ENCODE results near the gene RHOXF2B.

RHOXF2B gene

DNA sequence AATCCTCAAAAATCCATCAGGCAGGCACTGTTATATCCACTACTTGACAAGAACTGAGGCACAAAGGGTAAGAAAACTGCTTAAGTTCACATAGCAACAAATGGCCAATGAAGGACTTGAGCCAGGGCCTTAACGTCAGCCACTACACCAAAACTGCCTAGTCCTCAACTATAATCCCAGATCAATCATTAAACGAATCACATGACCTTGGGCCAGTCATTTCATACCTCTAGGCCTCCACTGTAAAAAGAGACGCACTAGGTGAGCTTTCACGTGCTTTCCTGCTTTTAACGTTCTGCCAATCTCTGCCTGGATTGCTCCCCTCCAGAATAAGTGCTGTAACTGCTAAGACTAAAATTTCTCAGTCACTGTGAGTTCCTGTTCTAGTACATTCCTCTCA lies 54.7 kb downstream of the RHOXF2B start:
- H2BK5ac ChIP-seq (ENCODE audit: low read length), result no peak overlapping the region
- H3K4me2 ChIP-seq (ENCODE audit: insufficient read depth, low read length, poor library complexity, severe bottlenecking), result no peak overlapping the region
- no peak overlapping the region for H2AK5ac ChIP-seq (ENCODE audit: low read depth, low read length)
- H3K27me3 ChIP-seq (ENCODE audit: control insufficient read depth in 3 of 3, insufficient read depth in 3 of 3, low read depth in 1 of 3, low read length in 3 of 3), result peaks cover 0 to 21% (median 3%) of the 10 kb centered on the region in 3 experiments
- no peak overlapping the region for H2AFZ ChIP-seq (ENCODE audit: low read length)
- no peak overlapping the region for H2BK12ac ChIP-seq (ENCODE audit: low read length)
- no peak overlapping the region for H4K91ac ChIP-seq (ENCODE audit: low read depth, low read length, poor library complexity)
- H3K14ac ChIP-seq (ENCODE audit: low read length), result no peak overlapping the region
- no peak for DNase-seq (ENCODE audit: low spot score)
- no peaks in the 10 kb centered on the region for H3K4me1 ChIP-seq (ENCODE audit: control insufficient read depth in 2 of 2, insufficient read depth in 1 of 2, low read depth in 1 of 2, low read length in 2 of 2)
- no peaks in the 10 kb centered on the region for H3K79me1 ChIP-seq (ENCODE audit: low read depth, low read length)
- no peak overlapping the region for H3K4ac ChIP-seq (ENCODE audit: low read length)
- no CpG with 5 or more reads among the region's 5 CpGs for WGBS, 2 donors (ENCODE audit: extremely low coverage in 2 of 2, insufficient read length in 2 of 2, insufficient replicate concordance in 1 of 2)
- no peak overlapping the region for H3K9ac ChIP-seq (ENCODE audit: low read depth, low read length, poor library complexity)
- no peak overlapping the region for H4K8ac ChIP-seq (ENCODE audit: low read depth, low read length)
- no peak overlapping the region for H3K23ac ChIP-seq (ENCODE audit: low read depth, low read length, poor library complexity)
- H2BK120ac ChIP-seq (ENCODE audit: low read depth, low read length), result no peak overlapping the region
- H3K9me3 ChIP-seq (replicated peaks in 1 of 2; ENCODE audit: control insufficient read depth in 2 of 2, insufficient read depth in 1 of 2, low read depth in 1 of 2, low read length in 2 of 2), result no peaks in the 10 kb centered on the region
- H3K36me3 ChIP-seq (replicated peaks in 1 of 2; ENCODE audit: control insufficient read depth in 2 of 2, insufficient read depth in 2 of 2, low read length in 2 of 2), result no peaks in the 10 kb centered on the region
- H2BK15ac ChIP-seq (ENCODE audit: low read length), result no peak overlapping the region
- no peak overlapping the region for H3K27ac ChIP-seq (replicated peaks; ENCODE audit: low read length)
- no peak overlapping the region for H3K4me3 ChIP-seq (ENCODE audit: low read length in 2 of 2)
- no peak overlapping the region for H3K18ac ChIP-seq (ENCODE audit: low read length)

Measured in neuronal stem cell (in vitro differentiated cells).